NCI-H2107 (cell line): ENCODE data around the gene MCF2L.

Experiments used
- DNase-seq: peaks from one replicate; lab custom pipeline; 2025; lab: John Stamatoyannopoulos, UW

MCF2L gene

DNA sequence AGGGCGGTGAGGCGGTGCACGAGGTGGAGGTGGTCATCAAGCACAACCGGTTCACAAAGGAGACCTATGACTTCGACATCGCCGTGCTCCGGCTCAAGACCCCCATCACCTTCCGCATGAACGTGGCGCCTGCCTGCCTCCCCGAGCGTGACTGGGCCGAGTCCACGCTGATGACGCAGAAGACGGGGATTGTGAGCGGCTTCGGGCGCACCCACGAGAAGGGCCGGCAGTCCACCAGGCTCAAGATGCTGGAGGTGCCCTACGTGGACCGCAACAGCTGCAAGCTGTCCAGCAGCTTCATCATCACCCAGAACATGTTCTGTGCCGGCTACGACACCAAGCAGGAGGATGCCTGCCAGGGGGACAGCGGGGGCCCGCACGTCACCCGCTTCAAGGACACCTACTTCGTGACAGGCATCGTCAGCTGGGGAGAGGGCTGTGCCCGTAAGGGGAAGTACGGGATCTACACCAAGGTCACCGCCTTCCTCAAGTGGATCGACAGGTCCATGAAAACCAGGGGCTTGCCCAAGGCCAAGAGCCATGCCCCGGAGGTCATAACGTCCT lies 180.0 kb downstream of the MCF2L start:
- no peak for DNase-seq
